Natural killer cell (primary cell): ENCODE data around the gene FBLN1. TPM values are rescaled to one million over a fixed set of nuclear protein-coding genes. Genes with fewer than 3 reads are reported as not detected.
"Not testable (repeated sequence)": the region's sequence is repeated elsewhere in the genome, so short reads cannot be mapped to it uniquely, and the experiment has no call there.

Source experiments
- ATAC-seq, 3 donors: fragments of 150-1000 bp in 2 of 3; fragments of 200-7000 bp in 1 of 3; cut with Tn5 transposase; 1 replicate in 1 of 3; 2 replicates in 2 of 3; pipeline ENCODE4 v1.10.0; 2021; ENCODE audit warnings: mild to moderate bottlenecking in 2 of 3, moderate library complexity in 2 of 3
- DNase-seq, 2 donors: peaks; one replicate each; pipeline versions ENCODE4 v3.0.0 to v3.0.0-alpha.2; 2013 to 2021; ENCODE audit warnings: mixed read lengths in 1 of 2
- H3K27ac ChIP-seq: one replicate; pipeline ENCODE4 v1.5.1; 2013; ENCODE audit warnings: mild to moderate bottlenecking, low read length
- H3K27me3 ChIP-seq: one replicate; pipeline ENCODE4 v1.6.1; 2013; ENCODE audit warnings: low read length; ENCODE audit not compliant: control insufficient read depth, insufficient read depth
- H3K36me3 ChIP-seq: one replicate; pipeline ENCODE4 v1.6.1; 2013; ENCODE audit warnings: low read length; ENCODE audit not compliant: control insufficient read depth, insufficient read depth
- H3K4me1 ChIP-seq: one replicate; pipeline ENCODE4 v1.6.1; 2013; ENCODE audit warnings: low read length; ENCODE audit not compliant: control insufficient read depth, insufficient read depth
- H3K4me3 ChIP-seq: one replicate; pipeline ENCODE4 v1.5.1; 2013; ENCODE audit warnings: low read length
- H3K9me3 ChIP-seq: one replicate; pipeline ENCODE4 v1.6.1; 2013; ENCODE audit warnings: low read length; ENCODE audit not compliant: control insufficient read depth, insufficient read depth
- H3K27ac Mint-ChIP-seq, 2 donors: one replicate each; pipeline ENCODE4 v1.8.0; 2022; ENCODE audit warnings: mild to moderate bottlenecking in 2 of 2, mixed read lengths in 2 of 2, moderate library complexity in 1 of 2
- H3K27me3 Mint-ChIP-seq, 2 donors: one replicate each; pipeline ENCODE4 v1.8.0; 2022; ENCODE audit warnings: low read depth in 2 of 2, mixed read lengths in 2 of 2
- H3K36me3 Mint-ChIP-seq: one replicate; pipeline ENCODE4 v1.8.0; 2022; ENCODE audit warnings: mixed read lengths
- H3K4me1 Mint-ChIP-seq, 2 donors: one replicate each; pipeline ENCODE4 v1.8.0; 2022; ENCODE audit warnings: mixed read lengths in 2 of 2
- H3K4me3 Mint-ChIP-seq: one replicate; pipeline ENCODE4 v1.8.0; 2022; ENCODE audit warnings: mild to moderate bottlenecking, moderate library complexity, mixed read lengths
- H3K9me3 Mint-ChIP-seq, 2 donors: one replicate each; pipeline ENCODE4 v1.8.0; 2022; ENCODE audit warnings: mixed read lengths in 2 of 2
- CTCF ChIP-seq: fragments of 200-600 bp; IDR thresholded peaks from one replicate; pipeline ENCODE4 v1.8.0; 2022; ENCODE audit warnings: antibody characterized with exemption
- WGBS: methylation state at CpG from one replicate; pipeline ENCODE4 v1.1.7; 2013; ENCODE audit warnings: missing lambda C conversion rate; ENCODE audit not compliant: insufficient coverage; 5-methylcytosine and 5-hydroxymethylcytosine counted together
- intact Hi-C: fragments of 100-400 bp; cut with micrococcal nuclease; formaldehyde crosslinking; loops from one replicate; pipeline ENCODE4 v1.14.2; 2022
- total RNA-seq, 4 donors: library from RNA; stranded (reverse); fragments of 120-200 nt in 1 of 4; gene quantifications; one replicate each; pipeline versions ENCODE4 v1.2.3 to v1.2.4, GENCODE V29; 2013 to 2022

Gene FBLN1
- total RNA-seq, 3 donors from 2014 or later (not counting 1 experiment from before 2014, with no cell fraction given) = 0.58 TPM; not detected in 2

- WGBS = 79% methylated on average over 7 of the region's 8 CpGs
- Mint-ChIP-seq H3K27ac (no peak overlapping the region), H3K27me3 (no peaks in the 10 kb centered on the region), H3K9me3 (no peaks in the 10 kb centered on the region), H3K4me1 (peaks cover 4 to 6% of the 10 kb centered on the region in 2 donors), H3K4me3 (no peak overlapping the region), H3K36me3 (no peaks in the 10 kb centered on the region)
- Histone ChIP-seq H3K9me3 (no peaks in the 10 kb centered on the region), H3K36me3 (no peaks in the 10 kb centered on the region), H3K27ac (no peak overlapping the region), H3K27me3 (no peaks in the 10 kb centered on the region), H3K4me3 (no peak overlapping the region), H3K4me1 (peaks cover 6% of the 10 kb centered on the region)
- intact Hi-C loops = no loop called here
- DNase-seq = no peak
- ATAC-seq = no peak
- TF ChIP-seq CTCF = no peak
Observed at GRCh38 chr22:45617948-45618347, 115.3 kb downstream of the FBLN1 start.

- H3K4me3 ChIP-seq = no peak overlapping the region
- intact Hi-C loops = no loop called here
- Mint-ChIP-seq H3K27ac (no peak overlapping the region), H3K27me3 (peaks cover 0 to 2% of the 10 kb centered on the region in 2 donors), H3K9me3 (no peaks in the 10 kb centered on the region), H3K4me1 (peaks cover 4 to 5% of the 10 kb centered on the region in 2 donors), H3K36me3 (no peaks in the 10 kb centered on the region), H3K4me3 (no peak overlapping the region)
- DNase-seq (no peak), ATAC-seq (no peak)
- WGBS = 80% methylated on average over 3 of the region's 3 CpGs
- no peaks in the 10 kb centered on the region for H3K9me3 ChIP-seq
- H3K27me3 ChIP-seq = no peaks in the 10 kb centered on the region
- no peak for TF ChIP-seq CTCF
- H3K4me1 ChIP-seq = no peaks in the 10 kb centered on the region
- H3K36me3 ChIP-seq = no peaks in the 10 kb centered on the region
- H3K27ac ChIP-seq = no peak overlapping the region
Observed at GRCh38 chr22:45620706-45621105, 118.0 kb downstream of the FBLN1 start.

- no peaks in the 10 kb centered on the region for H3K36me3 ChIP-seq
- H3K27me3 ChIP-seq = no peaks in the 10 kb centered on the region
- H3K4me1 ChIP-seq = no peaks in the 10 kb centered on the region
- DNase-seq = no peak
- Mint-ChIP-seq H3K36me3 (no peaks in the 10 kb centered on the region), H3K4me1 (peaks cover 4 to 5% of the 10 kb centered on the region in 2 donors), H3K4me3 (no peak overlapping the region), H3K27ac (no peak overlapping the region), H3K27me3 (peaks cover 0 to 3% of the 10 kb centered on the region in 2 donors), H3K9me3 (no peaks in the 10 kb centered on the region)
- H3K4me3 ChIP-seq = no peak overlapping the region
- no peak for ATAC-seq
- TF ChIP-seq CTCF = no peak
- no peak overlapping the region for H3K27ac ChIP-seq
- intact Hi-C loops = no loop called here
- 88% methylated on average over 11 of the region's 11 CpGs for WGBS
- no peaks in the 10 kb centered on the region for H3K9me3 ChIP-seq
Observed at GRCh38 chr22:45621836-45622600, 119.3 kb downstream of the FBLN1 start.

- H3K9me3 ChIP-seq, ATAC-seq, DNase-seq, H3K36me3 ChIP-seq, H3K4me3 ChIP-seq, H3K27me3 Mint-ChIP-seq, intact Hi-C loops, H3K27ac ChIP-seq, H3K4me1 Mint-ChIP-seq, H3K27ac Mint-ChIP-seq, H3K36me3 Mint-ChIP-seq, H3K9me3 Mint-ChIP-seq, H3K4me1 ChIP-seq, H3K27me3 ChIP-seq, H3K4me3 Mint-ChIP-seq: not testable (repeated sequence)
- WGBS = no CpG with 5 or more reads among the region's 3 CpGs
Observed at GRCh38 chr22:45623464-45624145, 120.9 kb downstream of the FBLN1 start.
